Stimulated activated CD4-positive, alpha-beta T cell treated with anti-CD3 and anti-CD28 coated beads, Interleukin-4, amount 100 ng/mL, for 1 hour (primary cell): ENCODE results near the gene BAX.

ENCODE experiments used
- DNase-seq: peaks from one replicate; pipeline ENCODE4 v3.0.0-alpha.2; 2020

The BAX gene

GRCh38 chr19:48988860-48989259 is 34.2 kb downstream of the BAX start:
- no peak for DNase-seq

- DNase-seq, result no peak
These were observed 35.1 kb downstream of the BAX start for GRCh38 chr19:48989701-48990291.

GRCh38 chr19:48990400-48990799 is 35.7 kb downstream of the BAX start:
- DNase-seq, result no peak

GRCh38 chr19:48991011-48991609 is 36.4 kb downstream of the BAX start:
- DNase-seq, result no peak

GRCh38 chr19:48991873-48992580 is 37.4 kb downstream of the BAX start:
- no peak for DNase-seq

GRCh38 chr19:48992581-48993174 is 38.0 kb downstream of the BAX start:
- peak; percentile 26 for DNase-seq

- peak; percentile 99 for DNase-seq
These were observed 38.7 kb downstream of the BAX start, which contains the start of the genes GYS1 and RUVBL2 for GRCh38 chr19:48993175-48994034. GYS1 (minus strand) TSS chr19:48993309; CDS start chr19:48993112, 197 bp downstream. RUVBL2 (plus strand) TSS chr19:48993887; CDS start chr19:48993912, 25 bp downstream.

- DNase-seq, result no peak
These were observed 39.3 kb downstream of the BAX start for GRCh38 chr19:48994035-48994386.

GRCh38 chr19:48997972-48998371 is 43.3 kb downstream of the BAX start:
- peak; percentile 50 for DNase-seq

GRCh38 chr19:48999481-49000325 is 45.0 kb downstream of the BAX start:
- DNase-seq, result peak; percentile 65

GRCh38 chr19:49004133-49004532 is 49.5 kb downstream of the BAX start:
- DNase-seq, result no peak

- DNase-seq, result no peak
These were observed 50.4 kb downstream of the BAX start for GRCh38 chr19:49004964-49005614.

GRCh38 chr19:49006905-49007304 is 52.2 kb downstream of the BAX start:
- no peak for DNase-seq

- no peak for DNase-seq
These were observed 55.2 kb downstream of the BAX start for GRCh38 chr19:49009828-49010227.

- no peak for DNase-seq
These were observed 55.8 kb downstream of the BAX start for GRCh38 chr19:49010453-49010852.

GRCh38 chr19:49011194-49011593 is 56.5 kb downstream of the BAX start:
- DNase-seq, result no peak
